ENCODE results near the gene MAPKAP1. TPM values are rescaled to one million over a fixed set of nuclear protein-coding genes. Genes with fewer than 3 reads are reported as not detected.

Gene MAPKAP1
- total and polyA plus RNA-seq, 9 of the 15 experiments (the other 6 are each of a cell fraction or from before 2014, with no cell fraction given), result 2.6 to 82.1 (median 61.1) TPM

DNA sequence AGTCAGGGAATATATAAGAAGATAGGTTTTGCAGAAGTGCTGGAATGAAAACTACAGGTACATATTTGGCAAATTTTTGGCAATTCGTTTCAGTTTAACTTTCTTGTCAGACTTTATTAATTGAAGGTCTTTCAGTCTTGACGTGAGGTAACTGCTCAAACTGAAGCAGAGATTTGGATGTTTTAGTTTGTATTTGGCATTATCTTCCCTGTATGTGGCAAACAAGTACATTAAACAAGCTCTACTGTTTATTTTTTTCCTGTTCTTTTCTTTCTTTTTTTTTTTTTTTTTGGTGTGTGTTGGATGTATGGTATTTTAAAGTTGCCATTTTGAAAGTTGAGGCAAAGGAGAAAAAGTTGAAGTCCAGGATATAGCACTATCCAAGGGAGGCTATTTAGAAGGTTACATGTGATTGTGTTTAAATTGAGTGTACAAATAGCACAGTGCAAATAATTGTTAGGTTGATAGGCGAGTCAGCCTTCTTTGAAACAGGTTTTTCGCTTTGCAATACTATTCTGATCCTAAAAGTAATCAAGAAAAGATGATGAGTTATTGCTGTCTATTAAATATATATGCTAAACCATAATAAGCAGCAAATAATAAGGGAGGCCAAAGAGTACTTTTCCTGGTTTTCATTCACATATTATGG is 42.4 kb upstream of the MAPKAP1 start:
- WGBS (ENCODE audit: insufficient coverage, low coverage, missing lambda C conversion rate), result 6% methylated on average over 4 of the region's 4 CpGs
- FAIRE-seq, result no peak

DNA sequence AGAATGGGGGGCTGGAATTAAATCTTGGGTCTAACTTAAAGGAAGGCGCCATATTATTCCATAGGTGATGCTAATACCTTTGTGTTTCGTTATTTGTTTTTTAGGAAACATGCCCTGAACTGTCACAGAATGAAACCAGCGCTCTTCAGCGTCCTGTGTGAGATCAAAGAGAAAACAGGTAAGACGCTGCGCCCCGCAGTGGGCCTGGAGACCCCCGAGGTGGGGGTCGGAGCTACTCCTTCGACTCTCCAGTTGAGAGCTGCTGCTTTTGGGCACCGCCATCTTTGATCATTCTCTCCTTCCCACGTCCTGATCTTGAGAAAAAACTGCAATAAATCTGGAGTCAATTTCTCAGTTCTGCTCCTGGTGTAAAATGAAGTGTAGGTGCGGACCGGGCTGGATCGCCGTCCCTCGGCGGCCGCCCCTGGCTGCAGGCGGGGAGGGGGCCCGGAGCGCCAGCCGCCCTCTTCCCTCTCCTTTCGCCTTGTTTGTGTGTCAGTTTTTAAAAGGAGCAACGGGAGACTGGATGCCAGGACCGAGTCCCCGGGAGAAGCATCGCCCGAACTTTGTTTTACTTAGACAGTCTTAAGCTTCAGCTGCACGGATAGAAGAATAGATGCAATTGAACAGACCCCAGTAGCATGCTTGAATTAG is 41.6 kb upstream of the MAPKAP1 start:
- Histone ChIP-seq H3K4me1 (replicated peaks in 1 of 2; ENCODE audit: control insufficient read depth in 2 of 2, insufficient read depth in 2 of 2, low read length in 2 of 2) (peaks cover 8 to 26% of the 10 kb centered on the region in 2 experiments), H3K4me3 (no peak overlapping the region), H3K79me2 (ENCODE audit: control insufficient read depth, insufficient read depth, low read length) (no peaks in the 10 kb centered on the region), H3K9me1 (ENCODE audit: control insufficient read depth, insufficient read depth, low read length) (no peaks in the 10 kb centered on the region), H3K9me3 (replicated peaks; ENCODE audit: control insufficient read depth, insufficient read depth, low read depth, low read length) (no peaks in the 10 kb centered on the region), H3K27ac (ENCODE audit: extremely low read depth, low read depth, low read length) (no peak overlapping the region), H3K4me2 (ENCODE audit: insufficient read depth, low read length) (no peak overlapping the region), H3K9ac (ENCODE audit: insufficient read depth in 1 of 2, low read depth in 2 of 2, low read length in 2 of 2) (no peak overlapping the region), H2AFZ (ENCODE audit: low read depth, low read length) (peak overlapping the region; percentile 44; the same call in 1 of the 2 replicates), H3K27me3 (ENCODE audit: control insufficient read depth in 2 of 2, insufficient read depth in 2 of 2, low read length in 2 of 2) (peaks cover 31% of the 10 kb centered on the region in 2 experiments), H3K36me3 (ENCODE audit: control insufficient read depth, insufficient read depth, low read length) (no peaks in the 10 kb centered on the region), H4K20me1 (replicated peaks; ENCODE audit: control insufficient read depth, insufficient read depth, low read length) (peaks cover 7% of the 10 kb centered on the region; the same call in 1 of the 2 replicates)
- no peak for DNase-seq (ENCODE audit: extremely low read depth in 1 of 4, low spot score in 3 of 4)
- no peak for ATAC-seq
- BruUV-seq (replicated peaks), result no TSS peak
- CTCF ChIA-PET (ENCODE audit: low intra/inter-chr PET ratio), result no interaction called here
- peak; percentile 6 for TF ChIP-seq CBX8 (IDR thresholded peaks at IDR 0.05; ENCODE audit: borderline replicate concordance, extremely low read depth, low read depth, low read length, poor library complexity, severe bottlenecking)
- peak; percentile 92 for TF ChIP-seq CBX2 (IDR thresholded peaks at IDR 0.05; ENCODE audit: insufficient read depth, low read length, poor library complexity, severe bottlenecking)
- TF ChIP-seq, protein P1, sequence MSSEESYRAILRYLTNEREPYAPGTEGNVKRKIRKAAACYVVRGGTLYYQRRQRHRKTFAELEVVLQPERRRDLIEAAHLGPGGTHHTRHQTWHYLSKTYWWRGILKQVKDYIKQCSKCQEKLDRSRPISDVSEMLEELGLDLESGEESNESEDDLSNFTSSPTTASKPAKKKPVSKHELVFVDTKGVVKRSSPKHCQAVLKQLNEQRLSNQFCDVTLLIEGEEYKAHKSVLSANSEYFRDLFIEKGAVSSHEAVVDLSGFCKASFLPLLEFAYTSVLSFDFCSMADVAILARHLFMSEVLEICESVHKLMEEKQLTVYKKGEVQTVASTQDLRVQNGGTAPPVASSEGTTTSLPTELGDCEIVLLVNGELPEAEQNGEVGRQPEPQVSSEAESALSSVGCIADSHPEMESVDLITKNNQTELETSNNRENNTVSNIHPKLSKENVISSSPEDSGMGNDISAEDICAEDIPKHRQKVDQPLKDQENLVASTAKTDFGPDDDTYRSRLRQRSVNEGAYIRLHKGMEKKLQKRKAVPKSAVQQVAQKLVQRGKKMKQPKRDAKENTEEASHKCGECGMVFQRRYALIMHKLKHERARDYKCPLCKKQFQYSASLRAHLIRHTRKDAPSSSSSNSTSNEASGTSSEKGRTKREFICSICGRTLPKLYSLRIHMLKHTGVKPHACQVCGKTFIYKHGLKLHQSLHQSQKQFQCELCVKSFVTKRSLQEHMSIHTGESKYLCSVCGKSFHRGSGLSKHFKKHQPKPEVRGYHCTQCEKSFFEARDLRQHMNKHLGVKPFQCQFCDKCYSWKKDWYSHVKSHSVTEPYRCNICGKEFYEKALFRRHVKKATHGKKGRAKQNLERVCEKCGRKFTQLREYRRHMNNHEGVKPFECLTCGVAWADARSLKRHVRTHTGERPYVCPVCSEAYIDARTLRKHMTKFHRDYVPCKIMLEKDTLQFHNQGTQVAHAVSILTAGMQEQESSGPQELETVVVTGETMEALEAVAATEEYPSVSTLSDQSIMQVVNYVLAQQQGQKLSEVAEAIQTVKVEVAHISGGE (CRISPR knock-in tag; IDR thresholded peaks at IDR 0.05), result no peak
- TF ChIP-seq EZH2 (IDR thresholded peaks at IDR 0.05; ENCODE audit: borderline replicate concordance, low read depth, low read length), result peak; percentile 78; the same call in 1 of the 2 replicates
- POLR2A ChIA-PET, result interaction anchor here (0.6 to 1.2 kb wide), 2 partner anchors 24 to 191 kb away, joined by 3 read pairs; no protein-coding TSS in a partner anchor
- no peak for FAIRE-seq
- WGBS (ENCODE audit: insufficient coverage, low coverage, missing lambda C conversion rate), result 46% methylated on average over 19 of the region's 30 CpGs
- in situ Hi-C loops (cut with MboI), result no loop called here
- intact Hi-C loops (cut with micrococcal nuclease), result loop anchor here (5.0 kb wide), 1 partner anchor 41 kb away; the partner anchor contains the start of gene MAPKAP1

More for the DNA sequence above, 42.4 kb upstream of the MAPKAP1 start:
- no peak overlapping the region for H3K4me3 ChIP-seq
- no peak overlapping the region for H2AFZ ChIP-seq (ENCODE audit: low read depth, low read length)
- no peak overlapping the region for H3K27ac ChIP-seq (ENCODE audit: extremely low read depth, low read depth, low read length)
- H3K4me1 ChIP-seq (replicated peaks in 1 of 2; ENCODE audit: control insufficient read depth in 2 of 2, insufficient read depth in 2 of 2, low read length in 2 of 2), result peaks cover 8 to 26% of the 10 kb centered on the region in 2 experiments
- no peaks in the 10 kb centered on the region for H3K36me3 ChIP-seq (ENCODE audit: control insufficient read depth, insufficient read depth, low read length)
- DNase-seq (ENCODE audit: extremely low read depth in 1 of 4, low spot score in 3 of 4), result no peak
- peaks cover 7% of the 10 kb centered on the region; the same call in 1 of the 2 replicates for H4K20me1 ChIP-seq (replicated peaks; ENCODE audit: control insufficient read depth, insufficient read depth, low read length)
- no TSS peak for BruUV-seq (replicated peaks)
- H3K9me3 ChIP-seq (replicated peaks; ENCODE audit: control insufficient read depth, insufficient read depth, low read depth, low read length), result no peaks in the 10 kb centered on the region
- no peak for TF ChIP-seq TRIM24 (IDR thresholded peaks at IDR 0.05)
- peak; percentile 98 for TF ChIP-seq CBX2 (IDR thresholded peaks at IDR 0.05; ENCODE audit: insufficient read depth, low read length, poor library complexity, severe bottlenecking)
- TF ChIP-seq CBX8 (IDR thresholded peaks at IDR 0.05; ENCODE audit: borderline replicate concordance, extremely low read depth, low read depth, low read length, poor library complexity, severe bottlenecking), result peak; percentile 29
- peak; percentile 19; the same call in 1 of the 2 replicates for TF ChIP-seq BMI1 (IDR thresholded peaks at IDR 0.05; ENCODE audit: low read length)
- no peak for TF ChIP-seq LARP7 (IDR thresholded peaks at IDR 0.05)
- no peak for TF ChIP-seq ZNF780A (CRISPR knock-in tag; IDR thresholded peaks at IDR 0.05)
- no peaks in the 10 kb centered on the region for H3K9me1 ChIP-seq (ENCODE audit: control insufficient read depth, insufficient read depth, low read length)
- no peak for ATAC-seq
- H3K4me2 ChIP-seq (ENCODE audit: insufficient read depth, low read length), result no peak overlapping the region
- ChIA-PET CTCF (ENCODE audit: low intra/inter-chr PET ratio) (no interaction called here), POLR2A (interaction anchor here (0.6 to 2.0 kb wide), 4 partner anchors 10 to 60 kb away, joined by 3 to 10 read pairs (median 4); no protein-coding TSS in a partner anchor)
- no peak overlapping the region for H3K9ac ChIP-seq (ENCODE audit: insufficient read depth in 1 of 2, low read depth in 2 of 2, low read length in 2 of 2)
- intact Hi-C loops (cut with micrococcal nuclease), result loop anchor here (5.0 kb wide), 1 partner anchor 42 kb away; the partner anchor contains the start of gene MAPKAP1
- H3K79me2 ChIP-seq (ENCODE audit: control insufficient read depth, insufficient read depth, low read length), result no peaks in the 10 kb centered on the region
- in situ Hi-C loops (cut with MboI), result no loop called here
- peaks cover 29% of the 10 kb centered on the region in 2 experiments for H3K27me3 ChIP-seq (ENCODE audit: control insufficient read depth in 2 of 2, insufficient read depth in 2 of 2, low read length in 2 of 2)

All from K562 (cell line).